Tibial nerve (tissue), 4 donors: ENCODE data around the gene KCNMA1.

Experiments
- CTCF ChIP-seq, 5 experiments: fragments of 200-600 bp in 3 of 5; fragments of 450-650 bp in 2 of 5; sonication (generic) in 3 of 5; IDR thresholded peaks; one replicate each; pipeline ENCODE4 v1.5.1; 2016 to 2019; ENCODE audit warnings: antibody characterized with exemption in 5 of 5, mild to moderate bottlenecking in 3 of 5, moderate library complexity in 2 of 5
- EP300 ChIP-seq, 2 donors: sonication (generic); formaldehyde crosslinking; IDR thresholded peaks; one replicate each; pipeline ENCODE4 v1.6.1; 2017; ENCODE audit warnings: antibody characterized with exemption in 2 of 2, mild to moderate bottlenecking in 1 of 2
- POLR2A ChIP-seq, 2 donors: fragments of 450-650 bp; IDR thresholded peaks; one replicate each; pipeline ENCODE4 v1.6.1; 2017; ENCODE audit warnings: antibody characterized with exemption in 2 of 2, mild to moderate bottlenecking in 2 of 2, moderate library complexity in 2 of 2

- no peak for TF ChIP-seq CTCF (IDR thresholded peaks at IDR 0.05)
- no peak for TF ChIP-seq POLR2A (IDR thresholded peaks at IDR 0.05)
- TF ChIP-seq EP300 (IDR thresholded peaks at IDR 0.05) = no peak
These were observed 216.6 kb downstream of the KCNMA1 start for GRCh38 chr10:77420947-77421523.
